IMR-90 (cell line): ENCODE data around the gene MTMR11. TPM values are rescaled to one million over a fixed set of nuclear protein-coding genes. Genes with fewer than 3 reads are reported as not detected.

Source experiments
- ATAC-seq: fragments of 200-7000 bp; cut with Tn5 transposase; 2 replicates; pipeline ENCODE4 v1.9.1; 2020; ENCODE audit warnings: low read depth, mild to moderate bottlenecking, moderate library complexity
- BruUV-seq: library from RNA; stranded (reverse); fragments of 400-500 nt; replicated peaks from 2 replicates; lab custom pipeline; 2021; lab: Mats Ljungman, UMichigan
- CTCF ChIA-PET: fragments of 300-600 bp; formaldehyde crosslinking; extraction: SDS; loops from one replicate; lab custom pipeline; 2021; ENCODE audit warnings: antibody characterized with exemption; lab: Yijun Ruan, JAX
- POLR2A ChIA-PET: fragments of 300-600 bp; sonication (Branson Sonifier 250); formaldehyde crosslinking; loops from one replicate; lab custom pipeline; 2022; ENCODE audit warnings: antibody characterized with exemption; ENCODE audit not compliant: unreplicated experiment; lab: Charles Lee
- DNase-seq: peaks from one replicate; pipeline ENCODE4 v3.0.0; 2013
- H2AFZ ChIP-seq: replicated peaks from 2 replicates; pipeline ENCODE3; 2013; ENCODE audit warnings: low read length, mild to moderate bottlenecking; ENCODE audit not compliant: poor library complexity
- H2AK5ac ChIP-seq: 2 replicates; pipeline ENCODE4 v1.6.1; 2013; ENCODE audit warnings: low read depth, low read length, inconsistent platforms
- H2AK9ac ChIP-seq: replicated peaks from 2 replicates; pipeline ENCODE3; 2013; ENCODE audit warnings: mild to moderate bottlenecking, low read depth, low read length, moderate library complexity; ENCODE audit not compliant: poor library complexity
- H2BK120ac ChIP-seq: 2 replicates; pipeline ENCODE4 v1.6.1; 2013; ENCODE audit warnings: low read depth, low read length, inconsistent platforms
- H2BK15ac ChIP-seq: 3 replicates; pipeline ENCODE4 v1.6.1; 2013; ENCODE audit warnings: low read depth, low read length, inconsistent platforms
- H2BK20ac ChIP-seq: 2 replicates; pipeline ENCODE4 v1.6.1; 2013; ENCODE audit warnings: low read depth, mild to moderate bottlenecking, inconsistent platforms, low read length, moderate library complexity
- H2BK5ac ChIP-seq: 2 replicates; pipeline ENCODE4 v1.6.1; 2013; ENCODE audit warnings: mild to moderate bottlenecking, low read depth, low read length, inconsistent platforms; ENCODE audit not compliant: poor library complexity, severe bottlenecking
- H3K14ac ChIP-seq: replicated peaks from 2 replicates; pipeline ENCODE4 v1.6.1; 2013; ENCODE audit warnings: low read depth, low read length, inconsistent platforms
- H3K18ac ChIP-seq: 2 replicates; pipeline ENCODE4 v1.6.1; 2013; ENCODE audit warnings: low read depth, low read length, control low read depth
- H3K23ac ChIP-seq: 2 replicates; pipeline ENCODE4 v1.6.1; 2013; ENCODE audit warnings: low read depth, low read length, inconsistent platforms
- H3K27ac ChIP-seq: 2 replicates; pipeline ENCODE4 v1.5.1; 2013; ENCODE audit warnings: mild to moderate bottlenecking, control low read depth, low read length; ENCODE audit not compliant: insufficient read depth
- H3K27me3 ChIP-seq: 2 replicates; pipeline ENCODE4 v1.6.1; 2013; ENCODE audit warnings: low read length; ENCODE audit not compliant: control insufficient read depth, insufficient read depth
- H3K36me3 ChIP-seq: 2 replicates; pipeline ENCODE4 v1.6.1; 2013; ENCODE audit warnings: low read length, mixed read lengths; ENCODE audit not compliant: control insufficient read depth, insufficient read depth
- H3K4ac ChIP-seq: 2 replicates; pipeline ENCODE4 v1.6.1; 2013; ENCODE audit warnings: low read depth, low read length, inconsistent platforms
- H3K4me1 ChIP-seq: 2 replicates; pipeline ENCODE4 v1.6.1; 2013; ENCODE audit warnings: low read length, mixed read lengths; ENCODE audit not compliant: control insufficient read depth, insufficient read depth
- H3K4me2 ChIP-seq: 2 replicates; pipeline ENCODE4 v1.6.1; 2013; ENCODE audit warnings: low read depth, mild to moderate bottlenecking, control low read depth, low read length, moderate library complexity
- H3K4me3 ChIP-seq: 2 replicates; pipeline ENCODE4 v1.5.1; 2013; ENCODE audit warnings: low read depth, mild to moderate bottlenecking, control low read depth, low read length, moderate library complexity; ENCODE audit not compliant: insufficient read depth
- H3K56ac ChIP-seq: 2 replicates; pipeline ENCODE4 v1.6.1; 2013; ENCODE audit warnings: low read length, inconsistent platforms; ENCODE audit not compliant: insufficient read depth; ENCODE audit errors: extremely low read depth
- H3K79me1 ChIP-seq, 2 experiments: 2 replicates each; pipeline ENCODE4 v1.6.1; 2013; ENCODE audit warnings: low read length in 2 of 2, inconsistent platforms in 1 of 2, low read depth in 1 of 2
- H3K9ac ChIP-seq: 2 replicates; pipeline ENCODE4 v1.6.1; 2013; ENCODE audit warnings: low read depth, low read length, control low read depth
- H3K9me1 ChIP-seq: 2 replicates; pipeline ENCODE4 v1.6.1; 2013; ENCODE audit warnings: low read length, inconsistent platforms; ENCODE audit not compliant: insufficient read depth
- H3K9me3 ChIP-seq: 2 replicates; pipeline ENCODE4 v1.6.1; 2013; ENCODE audit warnings: low read length; ENCODE audit not compliant: control insufficient read depth, insufficient read depth
- H4K20me1 ChIP-seq: 2 replicates; pipeline ENCODE4 v1.6.1; 2013; ENCODE audit warnings: low read length, inconsistent platforms; ENCODE audit not compliant: insufficient read depth
- H4K5ac ChIP-seq: 2 replicates; pipeline ENCODE4 v1.6.1; 2013; ENCODE audit warnings: mild to moderate bottlenecking, low read depth, low read length, control low read depth
- H4K8ac ChIP-seq, 2 experiments: 2 replicates each; pipeline ENCODE4 v1.6.1; 2013; ENCODE audit warnings: low read depth in 2 of 2, low read length in 2 of 2, control low read depth in 1 of 2, inconsistent platforms in 1 of 2
- H4K91ac ChIP-seq: 2 replicates; pipeline ENCODE4 v1.6.1; 2013; ENCODE audit warnings: low read depth, low read length, inconsistent platforms; ENCODE audit not compliant: insufficient read depth
- BHLHE40 ChIP-seq: fragments of 150-350 bp; IDR thresholded peaks from 2 replicates; pipeline ENCODE4 v1.6.1; 2016; ENCODE audit warnings: mild to moderate bottlenecking, low read depth, low read length
- CEBPB ChIP-seq: IDR thresholded peaks from 2 replicates; pipeline ENCODE4 v1.6.1; 2012; ENCODE audit warnings: low read depth, low read length, improper control_type of control experiment
- CHD1 ChIP-seq: IDR thresholded peaks from 2 replicates; pipeline ENCODE4 v1.6.1; 2012; ENCODE audit warnings: low read depth, low read length, improper control_type of control experiment
- CTCF ChIP-seq: conservative IDR thresholded peaks from 2 replicates; pipeline ENCODE4 v1.5.1; 2012; ENCODE audit warnings: mild to moderate bottlenecking, low read depth, low read length, improper control_type of control experiment
- ELK1 ChIP-seq: fragments of 150-350 bp; IDR thresholded peaks from 2 replicates; pipeline ENCODE4 v1.6.1; 2016; ENCODE audit warnings: low read depth, mild to moderate bottlenecking, low read length, moderate library complexity, borderline replicate concordance
- FOS ChIP-seq: fragments of 150-350 bp; IDR thresholded peaks from 2 replicates; pipeline ENCODE4 v1.6.1; 2016; ENCODE audit warnings: low read depth, low read length
- MAZ ChIP-seq: IDR thresholded peaks from 2 replicates; pipeline ENCODE4 v1.6.1; 2012; ENCODE audit warnings: low read depth, mild to moderate bottlenecking, low read length, improper control_type of control experiment, moderate library complexity, borderline replicate concordance
- NFE2L2 ChIP-seq: fragments of 150-350 bp; IDR thresholded peaks from 2 replicates; pipeline ENCODE4 v1.6.1; 2016; ENCODE audit warnings: low read depth, mild to moderate bottlenecking, low read length
- POLR2A ChIP-seq: IDR thresholded peaks from 2 replicates; pipeline ENCODE4 v1.6.1; 2012; ENCODE audit warnings: mild to moderate bottlenecking, low read depth, low read length
- RAD21 ChIP-seq: IDR thresholded peaks from 2 replicates; pipeline ENCODE4 v1.6.1; 2012; ENCODE audit warnings: low read length, improper control_type of control experiment
- RFX5 ChIP-seq: IDR thresholded peaks from 2 replicates; pipeline ENCODE4 v1.8.0; 2012; ENCODE audit warnings: low read depth, mild to moderate bottlenecking, low read length, moderate library complexity
- SMC3 ChIP-seq: fragments of 150-350 bp; IDR thresholded peaks from 2 replicates; pipeline ENCODE4 v1.6.1; 2016; ENCODE audit warnings: low read depth, mild to moderate bottlenecking, antibody characterized with exemption, low read length, moderate library complexity
- dilution Hi-C: fragments of 300-500 bp; cut with HindIII; formaldehyde crosslinking; loops from one replicate; pipeline ENCODE4 v1.14.3; 2018; ENCODE audit warnings: low sequenced_read_pairs; ENCODE audit not compliant: unreplicated experiment
- in situ Hi-C: fragments of 300-500 bp; cut with MboI; formaldehyde crosslinking; loops from 3 replicates; pipeline ENCODE4 v1.14.3; 2019; ENCODE audit warnings: low sequenced_read_pairs, inconsistent platforms, mixed read lengths
- intact Hi-C: fragments of 100-400 bp; cut with micrococcal nuclease; formaldehyde crosslinking; loops from 2 replicates; pipeline ENCODE4 v1.10.0; 2022
- polyA plus RNA-seq, 3 experiments: library from polyadenylated mRNA; depleted of rRNA; stranded (reverse); fragments of >200 nt; gene quantifications; 2 replicates each; pipeline ENCODE4 v1.2.3, GENCODE V29; 2012; ENCODE audit warnings: low replicate concordance in 1 of 3
- total RNA-seq: library from RNA; depleted of rRNA; stranded (reverse); fragments of >200 nt; gene quantifications from 2 replicates; pipeline ENCODE4 v1.2.3, GENCODE V29; 2012

Gene MTMR11
- total and polyA plus RNA-seq, 2 of the 4 experiments (the other 2 are of a cell fraction), result 2.0 to 14.6 TPM

GRCh38 chr1:149967646-149968045 lies 31.0 kb upstream of the MTMR11 start:
- Histone ChIP-seq H3K14ac (no peak overlapping the region), H3K4ac (no peak overlapping the region), H3K36me3 (peaks cover 32% of the 10 kb centered on the region), H2BK20ac (no peak overlapping the region), H3K9me1 (peaks cover 7% of the 10 kb centered on the region), H3K4me2 (no peak overlapping the region), H2BK5ac (peak overlapping the region; percentile 20), H3K56ac (no peak overlapping the region), H3K27ac (no peak overlapping the region), H4K91ac (no peak overlapping the region), H3K9me3 (no peaks in the 10 kb centered on the region), H4K8ac (no peak overlapping the region), H4K20me1 (no peaks in the 10 kb centered on the region; the same call in 1 of the 2 replicates), H3K23ac (no peak overlapping the region), H2AK5ac (no peak overlapping the region), H3K27me3 (no peaks in the 10 kb centered on the region), H4K5ac (no peak overlapping the region), H3K4me1 (peaks cover 5% of the 10 kb centered on the region), H3K79me1 (peaks cover 13 to 41% of the 10 kb centered on the region in 2 experiments; a peak in 3 of 4 replicates), H3K9ac (no peak overlapping the region), H2AFZ (no peak overlapping the region), H2BK15ac (no peak overlapping the region), H2AK9ac (no peak overlapping the region), H3K18ac (no peak overlapping the region), H2BK120ac (no peak overlapping the region), H3K4me3 (no peak overlapping the region)
- intact Hi-C loops (no loop called here), dilution Hi-C loops (no loop called here), in situ Hi-C loops (no loop called here)
- TF ChIP-seq CTCF (no peak), NFE2L2 (no peak), CEBPB (no peak), ELK1 (no peak), FOS (no peak), CHD1 (no peak), POLR2A (no peak), MAZ (no peak), SMC3 (no peak), RAD21 (no peak), BHLHE40 (no peak), RFX5 (no peak)
- no peak for DNase-seq
- BruUV-seq, result no TSS peak
- ATAC-seq, result no peak
- ChIA-PET POLR2A (no interaction called here), CTCF (interaction anchor here (1.4 kb wide), 1 partner anchor 201 kb away, joined by 4 read pairs; no protein-coding TSS in a partner anchor)
